ENCODE results near the gene TRAPPC3.

DNA sequence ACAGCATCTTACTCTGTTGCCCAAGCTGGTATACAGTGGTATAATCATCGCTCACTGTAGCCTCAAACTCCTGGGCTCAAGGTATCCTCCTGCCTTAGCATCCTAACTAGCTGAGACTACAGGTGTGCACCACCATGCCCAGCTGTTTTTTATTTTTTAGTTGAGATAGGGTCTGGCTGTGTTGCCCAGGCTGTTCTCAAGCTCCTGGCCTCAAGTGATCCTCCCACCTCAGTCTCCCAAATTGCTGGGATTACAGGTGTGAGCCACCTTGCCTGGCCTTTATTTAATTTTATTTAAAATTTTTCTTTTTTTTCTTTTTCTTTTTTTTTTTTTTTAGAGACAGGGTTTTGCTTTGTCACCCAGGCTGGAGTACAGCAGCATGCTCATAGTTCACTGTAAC, 15.9 kb upstream of the TRAPPC3 start:
- TF ChIP-seq POLR2A (IDR thresholded peaks at IDR 0.05) (no peak), POLR2AphosphoS5 (IDR thresholded peaks at IDR 0.05; ENCODE audit: insufficient read depth in 1 of 2, low read depth in 1 of 2) (no peak)
- TF ChIP-seq, protein P1, sequence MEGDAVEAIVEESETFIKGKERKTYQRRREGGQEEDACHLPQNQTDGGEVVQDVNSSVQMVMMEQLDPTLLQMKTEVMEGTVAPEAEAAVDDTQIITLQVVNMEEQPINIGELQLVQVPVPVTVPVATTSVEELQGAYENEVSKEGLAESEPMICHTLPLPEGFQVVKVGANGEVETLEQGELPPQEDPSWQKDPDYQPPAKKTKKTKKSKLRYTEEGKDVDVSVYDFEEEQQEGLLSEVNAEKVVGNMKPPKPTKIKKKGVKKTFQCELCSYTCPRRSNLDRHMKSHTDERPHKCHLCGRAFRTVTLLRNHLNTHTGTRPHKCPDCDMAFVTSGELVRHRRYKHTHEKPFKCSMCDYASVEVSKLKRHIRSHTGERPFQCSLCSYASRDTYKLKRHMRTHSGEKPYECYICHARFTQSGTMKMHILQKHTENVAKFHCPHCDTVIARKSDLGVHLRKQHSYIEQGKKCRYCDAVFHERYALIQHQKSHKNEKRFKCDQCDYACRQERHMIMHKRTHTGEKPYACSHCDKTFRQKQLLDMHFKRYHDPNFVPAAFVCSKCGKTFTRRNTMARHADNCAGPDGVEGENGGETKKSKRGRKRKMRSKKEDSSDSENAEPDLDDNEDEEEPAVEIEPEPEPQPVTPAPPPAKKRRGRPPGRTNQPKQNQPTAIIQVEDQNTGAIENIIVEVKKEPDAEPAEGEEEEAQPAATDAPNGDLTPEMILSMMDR (IDR thresholded peaks at IDR 0.05) = no peak

Data from vagina (tissue), 2 donors.